HCT116 (cell line): ENCODE data around the gene SORL1. TPM values are rescaled to one million over a fixed set of nuclear protein-coding genes. Genes with fewer than 3 reads are reported as not detected.

Experiments
- ATAC-seq: fragments of 200-7000 bp; cut with Tn5 transposase; 2 replicates; pipeline ENCODE4 v1.9.1; 2020; ENCODE audit warnings: mild to moderate bottlenecking, moderate library complexity
- BruUV-seq: library from RNA; stranded (reverse); fragments of 400-500 nt; replicated peaks from 2 replicates; lab custom pipeline; 2021; lab: Mats Ljungman, UMichigan
- CTCF ChIA-PET: fragments of 300-600 bp; sonication (Branson Sonifier 250); formaldehyde crosslinking; loops from one replicate; lab custom pipeline; 2021; ENCODE audit warnings: antibody characterized with exemption; lab: Charles Lee
- POLR2A ChIA-PET: fragments of 300-600, 350-600 bp; sonication (Branson Sonifier 250); formaldehyde crosslinking; loops from one replicate; lab custom pipeline; 2021; ENCODE audit warnings: antibody characterized with exemption; lab: Charles Lee
- RAD21 ChIA-PET, 2 experiments: fragments of 300-600 bp; sonication (Branson Sonifier 250); formaldehyde crosslinking; loops; one replicate each; lab custom pipeline; 2023; ENCODE audit warnings: low total read pairs in 2 of 2; ENCODE audit not compliant: uncharacterized antibody in 2 of 2, unreplicated experiment in 2 of 2, low non-redundant PET in 1 of 2; lab: Charles Lee
- DNase-seq: peaks from one replicate; pipeline ENCODE4 v3.0.0-alpha.2; 2010; ENCODE audit warnings: low read depth, low spot score
- H2AFZ ChIP-seq: fragments of 200-600 bp; shearing (Covaris generic), sonication (generic); 2 replicates; pipeline ENCODE4 v1.6.1; 2017; ENCODE audit warnings: low read depth, mixed run types, mixed read lengths, antibody characterized with exemption, low read length; ENCODE audit not compliant: poor library complexity, severe bottlenecking
- H3K27ac ChIP-seq: 2 replicates; pipeline ENCODE4 v1.5.1; 2012; ENCODE audit warnings: low read depth, low read length
- H3K27me3 ChIP-seq: fragments of 200-600 bp; sonication (generic); 2 replicates; pipeline ENCODE4 v1.6.1; 2016; ENCODE audit warnings: mixed run types, low read length, mixed read lengths; ENCODE audit not compliant: insufficient read depth
- H3K36me3 ChIP-seq, 2 experiments: fragments of 200-500 bp in 1 of 2; fragments of 200-600 bp in 1 of 2; sonication (Bioruptor generic) in 1 of 2; sonication (generic) in 1 of 2; 2 replicates each; pipeline versions ENCODE4 v1.5.1 to v1.6.1; 2014 to 2016; ENCODE audit warnings: low read length in 2 of 2, inconsistent platforms in 1 of 2, mixed read lengths in 1 of 2, mixed run types in 1 of 2; ENCODE audit not compliant: insufficient read depth in 2 of 2, control insufficient read depth in 1 of 2
- H3K4me1 ChIP-seq, 2 experiments: fragments of 200-600 bp in 1 of 2; sonication (generic) in 1 of 2; 2 replicates each; pipeline versions ENCODE4 v1.5.1 to v1.6.1; 2012 to 2017; ENCODE audit warnings: low read length in 2 of 2, inconsistent platforms in 1 of 2, mild to moderate bottlenecking in 1 of 2, mixed read lengths in 1 of 2, mixed run types in 1 of 2, moderate library complexity in 1 of 2; ENCODE audit not compliant: insufficient read depth in 2 of 2, control insufficient read depth in 1 of 2
- H3K4me2 ChIP-seq: fragments of 200-600 bp; sonication (generic); 2 replicates; pipeline ENCODE4 v1.6.1; 2017; ENCODE audit warnings: mixed run types, low read length, mixed read lengths
- H3K4me3 ChIP-seq, 2 experiments: fragments of 200-600 bp in 1 of 2; sonication (generic) in 1 of 2; replicated peaks in 1 of 2; 2 replicates each; pipeline ENCODE4 v1.5.1; 2011 to 2016; ENCODE audit warnings: low read length in 2 of 2, control low read depth in 1 of 2, low read depth in 1 of 2, mild to moderate bottlenecking in 1 of 2, mixed read lengths in 1 of 2, mixed run types in 1 of 2
- H3K79me2 ChIP-seq: fragments of 200-600 bp; sonication (generic); 2 replicates; pipeline ENCODE4 v1.6.1; 2017; ENCODE audit warnings: mild to moderate bottlenecking, mixed run types, low read length, moderate library complexity, mixed read lengths; ENCODE audit not compliant: insufficient read depth
- H3K9ac ChIP-seq: fragments of 200-600 bp; sonication (generic); 2 replicates; pipeline ENCODE4 v1.6.1; 2016; ENCODE audit warnings: low read length, mixed read lengths
- H3K9me2 ChIP-seq: fragments of 200-600 bp; sonication (generic), shearing (Covaris generic); 2 replicates; pipeline ENCODE4 v1.6.1; 2017; ENCODE audit warnings: mixed run types, mild to moderate bottlenecking, moderate library complexity; ENCODE audit not compliant: insufficient read depth
- H3K9me3 ChIP-seq, 2 experiments: fragments of 200-500 bp in 1 of 2; fragments of 200-600 bp in 1 of 2; sonication (Bioruptor generic) in 1 of 2; sonication (generic) in 1 of 2; 2 replicates each; pipeline ENCODE4 v1.6.1; 2014 to 2017; ENCODE audit warnings: low read length in 2 of 2, mixed read lengths in 2 of 2, inconsistent platforms in 1 of 2, low read depth in 1 of 2, mild to moderate bottlenecking in 1 of 2, mixed run types in 1 of 2, moderate library complexity in 1 of 2; ENCODE audit not compliant: control insufficient read depth in 1 of 2, insufficient read depth in 1 of 2
- H4K20me1 ChIP-seq: fragments of 200-600 bp; sonication (generic), shearing (Covaris generic); 2 replicates; pipeline ENCODE4 v1.6.1; 2017; ENCODE audit warnings: mixed run types, mild to moderate bottlenecking, moderate library complexity; ENCODE audit not compliant: insufficient read depth
- ELF1 ChIP-seq: IDR thresholded peaks from 2 replicates; pipeline ENCODE4 v1.6.1; 2012; ENCODE audit warnings: low read depth, borderline replicate concordance
- POLR2A ChIP-seq: IDR thresholded peaks from 2 replicates; pipeline ENCODE4 v1.7.0; 2011; ENCODE audit warnings: borderline replicate concordance; ENCODE audit not compliant: insufficient read depth, insufficient read length; ENCODE audit errors: extremely low read depth
- RAD21 ChIP-seq: IDR thresholded peaks from 2 replicates; pipeline ENCODE4 v1.6.1; 2012; ENCODE audit warnings: low read depth, mild to moderate bottlenecking
- intact Hi-C: fragments of 100-400 bp; cut with micrococcal nuclease; formaldehyde crosslinking; loops from 2 replicates; pipeline ENCODE4 v1.10.0; 2022
- total RNA-seq: library from RNA; stranded (reverse); gene quantifications from one replicate; pipeline ENCODE4 v1.2.1, GENCODE V29; 2021; ENCODE audit not compliant: unreplicated experiment
- TF ChIP-seq, protein P1 (sequence below): IDR thresholded peaks from 2 replicates; pipeline ENCODE4 v1.6.1; 2012; ENCODE audit warnings: low read depth
- TF ChIP-seq, protein P2 (sequence below), 3 experiments: fragments of 200-600 bp in 1 of 3; sonication (generic) in 1 of 3; IDR thresholded peaks in 2 of 3; conservative IDR thresholded peaks in 1 of 3; 2 replicates each; pipeline ENCODE4 v1.5.1; 2012 to 2017; ENCODE audit warnings: low read depth in 2 of 3, low read length in 2 of 3, antibody characterized with exemption in 1 of 3, borderline replicate concordance in 1 of 3, control low read depth in 1 of 3, mild to moderate bottlenecking in 1 of 3, mixed read lengths in 1 of 3, mixed run types in 1 of 3, moderate library complexity in 1 of 3; ENCODE audit not compliant: insufficient read depth in 1 of 3

Gene SORL1
- total RNA-seq, 1 experiment from 2014 or later = 17.4 TPM

DNA sequence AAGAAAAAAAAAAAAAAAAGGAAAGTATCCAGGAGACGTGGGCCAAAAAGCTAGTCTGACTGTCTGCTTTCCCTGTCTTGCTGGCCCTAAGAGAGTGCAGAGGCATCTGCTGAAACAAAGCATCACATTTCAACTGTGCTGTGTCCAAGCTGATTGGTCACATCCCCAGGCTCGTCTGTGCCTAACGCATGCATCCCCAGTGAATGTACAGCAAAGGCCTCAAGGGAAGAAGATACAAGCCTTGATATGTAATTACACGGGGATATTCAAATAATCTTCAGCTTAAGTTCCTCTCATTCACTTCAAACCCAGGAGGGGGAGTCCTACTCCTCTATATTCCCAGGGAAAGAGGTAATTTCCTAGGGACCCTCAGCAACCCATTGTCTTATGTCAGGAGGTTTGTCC is 5.4 kb upstream of the SORL1 start:
- H3K4me1 ChIP-seq = peaks cover 4 to 6% of the 10 kb centered on the region in 2 experiments; a peak in 2 of 4 replicates
- no peaks in the 10 kb centered on the region for H3K9me3 ChIP-seq
- H3K4me3 ChIP-seq = no peak overlapping the region
- no peaks in the 10 kb centered on the region for H3K27me3 ChIP-seq
- ChIA-PET RAD21 (interaction anchor here in 1 of 2 experiments (0.8 kb wide), 1 partner anchor 144 kb away, joined by 4 read pairs; no protein-coding TSS in a partner anchor), CTCF (interaction anchor here (1.0 to 1.2 kb wide), 3 partner anchors 117 to 145 kb away, joined by 3 to 10 read pairs (median 3); no protein-coding TSS in a partner anchor), POLR2A (interaction anchor here (0.7 kb wide), 1 partner anchor 514 kb away, joined by 3 read pairs; no protein-coding TSS in a partner anchor)
- no peak overlapping the region for H3K27ac ChIP-seq
- no peak for DNase-seq
- no peaks in the 10 kb centered on the region for H3K79me2 ChIP-seq
- no peaks in the 10 kb centered on the region for H3K9me2 ChIP-seq
- no peaks in the 10 kb centered on the region for H4K20me1 ChIP-seq
- no peaks in the 10 kb centered on the region for H3K36me3 ChIP-seq
- no TSS peak for BruUV-seq
- no peak overlapping the region for H3K4me2 ChIP-seq
- no peak overlapping the region for H2AFZ ChIP-seq
- intact Hi-C loops = loop anchor here (1.0 kb wide), 1 partner anchor 145 kb away; no protein-coding TSS in a partner anchor
- peak; percentile 49 for ATAC-seq
- TF ChIP-seq RAD21 = peak; percentile 75
- TF ChIP-seq ELF1 = no peak
- TF ChIP-seq POLR2A = no peak
- TF ChIP-seq, protein P1, sequence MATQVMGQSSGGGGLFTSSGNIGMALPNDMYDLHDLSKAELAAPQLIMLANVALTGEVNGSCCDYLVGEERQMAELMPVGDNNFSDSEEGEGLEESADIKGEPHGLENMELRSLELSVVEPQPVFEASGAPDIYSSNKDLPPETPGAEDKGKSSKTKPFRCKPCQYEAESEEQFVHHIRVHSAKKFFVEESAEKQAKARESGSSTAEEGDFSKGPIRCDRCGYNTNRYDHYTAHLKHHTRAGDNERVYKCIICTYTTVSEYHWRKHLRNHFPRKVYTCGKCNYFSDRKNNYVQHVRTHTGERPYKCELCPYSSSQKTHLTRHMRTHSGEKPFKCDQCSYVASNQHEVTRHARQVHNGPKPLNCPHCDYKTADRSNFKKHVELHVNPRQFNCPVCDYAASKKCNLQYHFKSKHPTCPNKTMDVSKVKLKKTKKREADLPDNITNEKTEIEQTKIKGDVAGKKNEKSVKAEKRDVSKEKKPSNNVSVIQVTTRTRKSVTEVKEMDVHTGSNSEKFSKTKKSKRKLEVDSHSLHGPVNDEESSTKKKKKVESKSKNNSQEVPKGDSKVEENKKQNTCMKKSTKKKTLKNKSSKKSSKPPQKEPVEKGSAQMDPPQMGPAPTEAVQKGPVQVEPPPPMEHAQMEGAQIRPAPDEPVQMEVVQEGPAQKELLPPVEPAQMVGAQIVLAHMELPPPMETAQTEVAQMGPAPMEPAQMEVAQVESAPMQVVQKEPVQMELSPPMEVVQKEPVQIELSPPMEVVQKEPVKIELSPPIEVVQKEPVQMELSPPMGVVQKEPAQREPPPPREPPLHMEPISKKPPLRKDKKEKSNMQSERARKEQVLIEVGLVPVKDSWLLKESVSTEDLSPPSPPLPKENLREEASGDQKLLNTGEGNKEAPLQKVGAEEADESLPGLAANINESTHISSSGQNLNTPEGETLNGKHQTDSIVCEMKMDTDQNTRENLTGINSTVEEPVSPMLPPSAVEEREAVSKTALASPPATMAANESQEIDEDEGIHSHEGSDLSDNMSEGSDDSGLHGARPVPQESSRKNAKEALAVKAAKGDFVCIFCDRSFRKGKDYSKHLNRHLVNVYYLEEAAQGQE = no peak
- TF ChIP-seq, protein P2, sequence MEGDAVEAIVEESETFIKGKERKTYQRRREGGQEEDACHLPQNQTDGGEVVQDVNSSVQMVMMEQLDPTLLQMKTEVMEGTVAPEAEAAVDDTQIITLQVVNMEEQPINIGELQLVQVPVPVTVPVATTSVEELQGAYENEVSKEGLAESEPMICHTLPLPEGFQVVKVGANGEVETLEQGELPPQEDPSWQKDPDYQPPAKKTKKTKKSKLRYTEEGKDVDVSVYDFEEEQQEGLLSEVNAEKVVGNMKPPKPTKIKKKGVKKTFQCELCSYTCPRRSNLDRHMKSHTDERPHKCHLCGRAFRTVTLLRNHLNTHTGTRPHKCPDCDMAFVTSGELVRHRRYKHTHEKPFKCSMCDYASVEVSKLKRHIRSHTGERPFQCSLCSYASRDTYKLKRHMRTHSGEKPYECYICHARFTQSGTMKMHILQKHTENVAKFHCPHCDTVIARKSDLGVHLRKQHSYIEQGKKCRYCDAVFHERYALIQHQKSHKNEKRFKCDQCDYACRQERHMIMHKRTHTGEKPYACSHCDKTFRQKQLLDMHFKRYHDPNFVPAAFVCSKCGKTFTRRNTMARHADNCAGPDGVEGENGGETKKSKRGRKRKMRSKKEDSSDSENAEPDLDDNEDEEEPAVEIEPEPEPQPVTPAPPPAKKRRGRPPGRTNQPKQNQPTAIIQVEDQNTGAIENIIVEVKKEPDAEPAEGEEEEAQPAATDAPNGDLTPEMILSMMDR (IDR thresholded peaks at IDR 0.05 in 2 of 3, conservative IDR thresholded peaks at IDR 0.05 in 1 of 3; ENCODE audit: borderline replicate concordance in 1 of 3, insufficient read depth in 1 of 3, low read depth in 2 of 3, low read length in 2 of 3) = peak; percentile 12 to 58 (median 41); a peak in 4 of 6 replicates
- no peak overlapping the region for H3K9ac ChIP-seq
